Colonic mucosa (tissue), 4 donors: Measurements from ENCODE around the gene FNDC3B. TPM values are rescaled to one million over a fixed set of nuclear protein-coding genes. Genes with fewer than 3 reads are reported as not detected.

Experiments used
- DNase-seq: peaks from one replicate; pipeline ENCODE4 v3.0.0-alpha.2; 2020
- H3K27ac ChIP-seq: fragments of 200-600 bp; one replicate; pipeline ENCODE4 v1.8.0; 2021
- H3K27me3 ChIP-seq: fragments of 200-600 bp; one replicate; pipeline ENCODE4 v1.8.0; 2021
- H3K36me3 ChIP-seq: fragments of 200-600 bp; one replicate; pipeline ENCODE4 v1.8.0; 2021
- H3K4me1 ChIP-seq: fragments of 200-600 bp; one replicate; pipeline ENCODE4 v1.8.0; 2021; ENCODE audit warnings: mild to moderate bottlenecking
- H3K4me3 ChIP-seq: fragments of 200-600 bp; one replicate; pipeline ENCODE4 v1.8.0; 2021
- H3K9ac ChIP-seq, 2 donors: one replicate each; pipeline ENCODE4 v1.7.0; 2013; ENCODE audit warnings: control low read depth in 2 of 2, low read depth in 2 of 2, low read length in 2 of 2
- H3K9me3 ChIP-seq: fragments of 200-600 bp; one replicate; pipeline ENCODE4 v1.8.0; 2021
- CTCF ChIP-seq: fragments of 200-600 bp; IDR thresholded peaks from one replicate; pipeline ENCODE4 v1.8.0; 2022; ENCODE audit warnings: antibody characterized with exemption, mild to moderate bottlenecking
- intact Hi-C: fragments of 100-400 bp; cut with DNase I; formaldehyde crosslinking; loops from one replicate; pipeline ENCODE4 v1.14.1; 2022
- total RNA-seq, 2 donors: library from RNA; stranded (reverse); fragmentation: NEBNext Ultra II Directional in 1 of 2; extraction: Animal tissue kit (Norgen Biotek cat#: 25700) in 1 of 2; gene quantifications; one replicate each; pipeline ENCODE4 v1.2.1, GENCODE V29; 2021
- donor health status: healthy.
- donor health status: DM: no; HTN: no; CAD: no.
- donor health status: DM: no; HTN: no; CAD: no.

FNDC3B gene
- total RNA-seq, 2 donors from 2014 or later = 66.7 to 142 TPM

DNA sequence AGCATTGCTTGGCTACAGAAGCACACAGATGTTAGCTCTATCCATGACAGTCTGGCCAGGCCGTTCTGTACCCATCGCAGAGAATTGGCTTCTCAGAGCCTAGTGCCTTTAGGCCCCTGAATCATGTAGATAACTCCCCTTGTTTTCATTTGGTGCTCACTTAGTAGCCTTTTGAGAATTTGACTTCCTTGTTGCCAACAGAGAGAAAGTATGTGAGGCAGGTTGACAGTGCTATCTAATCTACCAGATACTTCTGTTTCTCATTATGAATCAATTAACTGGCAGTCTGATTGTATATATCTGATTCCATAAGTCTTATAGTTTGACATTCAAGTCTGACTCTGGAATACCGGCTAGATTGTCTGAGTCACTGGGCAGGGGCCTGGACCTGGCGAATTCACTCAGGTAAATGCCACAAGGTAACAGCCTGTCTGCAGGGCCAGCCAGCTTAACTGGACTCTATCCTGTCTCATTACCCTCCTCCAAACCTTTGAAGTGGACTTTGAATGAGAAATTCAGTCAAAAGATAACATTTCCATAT, 248.6 kb downstream of the FNDC3B start:
- TF ChIP-seq CTCF = no peak
- Histone ChIP-seq H3K9me3 (no peaks in the 10 kb centered on the region), H3K36me3 (no peaks in the 10 kb centered on the region), H3K27me3 (no peaks in the 10 kb centered on the region), H3K4me3 (no peak overlapping the region), H3K27ac (no peak overlapping the region), H3K9ac (no peak overlapping the region), H3K4me1 (no peaks in the 10 kb centered on the region)
- intact Hi-C loops = no loop called here
- no peak for DNase-seq

DNA sequence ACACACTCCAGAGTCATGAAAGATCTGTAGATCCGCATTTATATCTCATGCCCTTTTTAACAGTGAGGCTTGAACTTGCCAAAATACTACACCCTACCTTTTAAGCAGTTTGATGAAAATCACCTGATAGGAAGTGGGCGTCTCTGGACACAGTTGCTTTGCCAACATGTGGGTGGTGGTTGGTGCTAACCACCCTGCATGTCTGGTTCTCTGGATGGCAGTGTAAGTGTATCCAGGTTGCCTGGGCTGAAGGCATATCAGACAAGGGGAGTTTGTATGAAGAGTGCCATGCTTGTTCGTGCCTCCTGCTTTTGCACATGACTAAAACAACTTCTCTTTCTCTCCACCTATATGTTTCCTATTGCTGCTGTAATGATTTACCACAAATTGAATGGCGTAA, 249.3 kb downstream of the FNDC3B start:
- intact Hi-C loops = no loop called here
- Histone ChIP-seq H3K27ac (no peak overlapping the region), H3K4me1 (no peaks in the 10 kb centered on the region), H3K27me3 (no peaks in the 10 kb centered on the region), H3K9me3 (no peaks in the 10 kb centered on the region), H3K9ac (no peak overlapping the region), H3K36me3 (no peaks in the 10 kb centered on the region), H3K4me3 (no peak overlapping the region)
- no peak for TF ChIP-seq CTCF
- no peak for DNase-seq

GRCh38 chr3:172289583-172289982, 250.2 kb downstream of the FNDC3B start:
- Histone ChIP-seq H3K9ac (no peak overlapping the region), H3K27me3 (no peaks in the 10 kb centered on the region), H3K4me1 (no peaks in the 10 kb centered on the region), H3K4me3 (no peak overlapping the region), H3K27ac (peak overlapping the region; percentile 14), H3K9me3 (no peaks in the 10 kb centered on the region), H3K36me3 (no peaks in the 10 kb centered on the region)
- TF ChIP-seq CTCF = peak; percentile 20
- intact Hi-C loops = no loop called here
- DNase-seq = no peak

DNA sequence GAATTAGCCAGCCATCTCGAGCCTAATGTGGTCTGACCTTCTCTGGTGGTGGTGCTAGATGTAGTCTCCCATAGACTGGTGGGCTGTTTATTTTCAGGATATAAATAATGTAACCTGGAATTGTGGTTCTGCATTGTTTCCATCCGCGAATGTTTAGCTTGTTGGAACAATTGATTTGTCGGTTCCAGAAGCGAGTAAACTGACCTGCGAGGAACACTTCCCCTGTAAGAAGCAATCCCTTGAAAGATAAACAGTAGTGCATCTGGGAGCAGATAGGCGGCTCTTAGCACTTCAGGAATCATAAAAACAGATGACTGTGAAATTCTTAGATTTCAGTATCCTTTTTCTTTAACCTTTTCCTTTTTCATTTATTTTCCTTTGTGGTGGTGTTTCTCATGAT, 251.1 kb downstream of the FNDC3B start:
- TF ChIP-seq CTCF = no peak
- H3K4me1 ChIP-seq = no peaks in the 10 kb centered on the region
- no peak overlapping the region for H3K4me3 ChIP-seq
- no peaks in the 10 kb centered on the region for H3K27me3 ChIP-seq
- no peak overlapping the region for H3K27ac ChIP-seq
- H3K36me3 ChIP-seq = no peaks in the 10 kb centered on the region
- intact Hi-C loops = no loop called here
- H3K9ac ChIP-seq = no peak overlapping the region
- no peaks in the 10 kb centered on the region for H3K9me3 ChIP-seq
- no peak for DNase-seq

DNA sequence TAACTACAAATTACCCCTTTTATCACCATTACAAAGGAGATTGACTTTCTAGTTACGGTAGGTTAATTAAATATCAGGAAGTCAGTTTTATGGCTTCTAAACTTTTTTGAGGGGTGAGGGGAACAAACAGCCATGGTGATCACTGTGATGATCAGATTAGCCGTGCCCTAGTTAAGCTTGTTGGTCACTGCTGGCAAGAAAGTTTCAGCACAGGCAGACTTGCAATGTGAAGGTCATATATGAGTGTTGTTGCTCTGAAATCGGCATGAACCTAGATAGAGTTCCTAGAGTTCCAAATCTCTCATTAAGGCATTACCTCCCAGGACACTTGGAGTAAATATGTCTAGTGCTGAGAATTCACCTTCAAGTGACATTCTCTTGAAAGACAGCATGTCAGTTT, 252.3 kb downstream of the FNDC3B start:
- Histone ChIP-seq H3K4me1 (no peaks in the 10 kb centered on the region), H3K36me3 (no peaks in the 10 kb centered on the region), H3K27ac (no peak overlapping the region), H3K4me3 (no peak overlapping the region), H3K9me3 (no peaks in the 10 kb centered on the region), H3K27me3 (no peaks in the 10 kb centered on the region), H3K9ac (no peak overlapping the region)
- intact Hi-C loops = no loop called here
- DNase-seq = no peak
- no peak for TF ChIP-seq CTCF

- Histone ChIP-seq H3K4me3 (no peak overlapping the region), H3K4me1 (no peaks in the 10 kb centered on the region), H3K36me3 (peaks cover 4% of the 10 kb centered on the region), H3K27ac (no peak overlapping the region), H3K9me3 (no peaks in the 10 kb centered on the region), H3K9ac (no peak overlapping the region), H3K27me3 (no peaks in the 10 kb centered on the region)
- no peak for TF ChIP-seq CTCF
- intact Hi-C loops = no loop called here
- DNase-seq = no peak
Measured at GRCh38 chr3:172292422-172292821, 253.0 kb downstream of the FNDC3B start.
